Lower lobe of right lung (tissue), 2 donors: ENCODE results near the gene TYR. TPM values are rescaled to one million over a fixed set of nuclear protein-coding genes. Genes with fewer than 3 reads are reported as not detected.
A peak's percentile ranks its signal among the peaks of the same experiment; 100 is the strongest.
"Not testable (repeated sequence)": the region's sequence is repeated elsewhere in the genome, so short reads cannot be mapped to it uniquely, and the experiment has no call there.

ENCODE experiments used
- ATAC-seq, 2 donors: fragments of 200-7000 bp; cut with Tn5 transposase; one replicate each; pipeline ENCODE4 v1.9.1; 2020 to 2022; ENCODE audit warnings: mild to moderate bottlenecking in 2 of 2, moderate library complexity in 2 of 2
- DNase-seq: peaks from one replicate; pipeline ENCODE4 v3.0.0-alpha.2; 2020
- H3K27ac ChIP-seq: fragments of 200-600 bp; one replicate; pipeline ENCODE4 v1.8.0; 2022
- H3K27me3 ChIP-seq: fragments of 200-600 bp; one replicate; pipeline ENCODE4 v1.8.0; 2022; ENCODE audit warnings: low read depth
- H3K36me3 ChIP-seq: fragments of 200-600 bp; one replicate; pipeline ENCODE4 v1.8.0; 2022; ENCODE audit warnings: mild to moderate bottlenecking
- H3K4me1 ChIP-seq: fragments of 200-600 bp; one replicate; pipeline ENCODE4 v1.8.0; 2022
- H3K4me3 ChIP-seq: fragments of 200-600 bp; one replicate; pipeline ENCODE4 v1.8.0; 2022; ENCODE audit warnings: mild to moderate bottlenecking
- H3K9me3 ChIP-seq: fragments of 200-600 bp; one replicate; pipeline ENCODE4 v1.8.0; 2022
- CTCF ChIP-seq: fragments of 200-600 bp; IDR thresholded peaks from one replicate; pipeline ENCODE4 v1.8.0; 2022; ENCODE audit warnings: antibody characterized with exemption, mild to moderate bottlenecking
- intact Hi-C: fragments of 100-400 bp; cut with DNase I; formaldehyde crosslinking; loops from one replicate; pipeline ENCODE4 v1.11.0; 2022
- total RNA-seq: library from RNA; stranded (reverse); fragmentation: NEBNext Ultra II Directional; extraction: Animal tissue kit (Norgen Biotek cat#: 25700); gene quantifications from one replicate; pipeline ENCODE4 v1.2.1, GENCODE V29; 2021
- donor health status: DM: no; HTN: yes; CAD: no; lungs with severe emphysema.

The TYR gene
- total RNA-seq, 1 donor from 2014 or later = not detected

- Histone ChIP-seq H3K36me3 (no peaks in the 10 kb centered on the region), H3K27ac (no peak overlapping the region), H3K9me3 (no peaks in the 10 kb centered on the region), H3K27me3 (no peaks in the 10 kb centered on the region), H3K4me3 (peak overlapping the region; percentile 9), H3K4me1 (no peaks in the 10 kb centered on the region)
- DNase-seq (no peak), ATAC-seq (no peak)
- TF ChIP-seq CTCF = no peak
- intact Hi-C loops = no loop called here
These were observed 116.4 kb downstream of the TYR start for GRCh38 chr11:89293965-89294679.

- ATAC-seq, H3K4me3 ChIP-seq, DNase-seq, H3K27ac ChIP-seq, H3K9me3 ChIP-seq, H3K27me3 ChIP-seq, H3K4me1 ChIP-seq, H3K36me3 ChIP-seq, intact Hi-C loops: not testable (repeated sequence)
These were observed 117.3 kb downstream of the TYR start for GRCh38 chr11:89295023-89295422.

- H3K27ac ChIP-seq, H3K9me3 ChIP-seq, H3K4me1 ChIP-seq, H3K27me3 ChIP-seq, H3K4me3 ChIP-seq, ATAC-seq, H3K36me3 ChIP-seq, intact Hi-C loops, DNase-seq: not testable (repeated sequence)
These were observed 125.4 kb downstream of the TYR start for GRCh38 chr11:89303029-89303428.

- H3K9me3 ChIP-seq, H3K36me3 ChIP-seq, intact Hi-C loops, H3K27ac ChIP-seq, ATAC-seq, DNase-seq, H3K27me3 ChIP-seq, H3K4me3 ChIP-seq, H3K4me1 ChIP-seq: not testable (repeated sequence)
These were observed 130.6 kb downstream of the TYR start for GRCh38 chr11:89308272-89308671.

- H3K27ac ChIP-seq, DNase-seq, H3K9me3 ChIP-seq, intact Hi-C loops, H3K36me3 ChIP-seq, H3K4me3 ChIP-seq, H3K27me3 ChIP-seq, H3K4me1 ChIP-seq, ATAC-seq: not testable (repeated sequence)
These were observed 131.8 kb downstream of the TYR start for GRCh38 chr11:89309321-89309985.

- DNase-seq, H3K9me3 ChIP-seq, ATAC-seq, intact Hi-C loops, H3K4me1 ChIP-seq, H3K4me3 ChIP-seq, H3K27me3 ChIP-seq, H3K27ac ChIP-seq, H3K36me3 ChIP-seq: not testable (repeated sequence)
These were observed 132.9 kb downstream of the TYR start for GRCh38 chr11:89310607-89311006.

- TF ChIP-seq CTCF = no peak
- no peaks in the 10 kb centered on the region for H3K27me3 ChIP-seq
- no peak for ATAC-seq
- H3K27ac ChIP-seq = no peak overlapping the region
- no peak for DNase-seq
- H3K4me3 ChIP-seq = no peak overlapping the region
- H3K36me3 ChIP-seq = no peaks in the 10 kb centered on the region
- no peaks in the 10 kb centered on the region for H3K4me1 ChIP-seq
- intact Hi-C loops = no loop called here
- H3K9me3 ChIP-seq = no peaks in the 10 kb centered on the region
These were observed 143.7 kb downstream of the TYR start for GRCh38 chr11:89321401-89321800.

- Histone ChIP-seq H3K27ac (no peak overlapping the region), H3K27me3 (no peaks in the 10 kb centered on the region), H3K36me3 (no peaks in the 10 kb centered on the region), H3K9me3 (no peaks in the 10 kb centered on the region), H3K4me3 (no peak overlapping the region), H3K4me1 (no peaks in the 10 kb centered on the region)
- DNase-seq (no peak), ATAC-seq (no peak)
- intact Hi-C loops = no loop called here
- TF ChIP-seq CTCF = no peak
These were observed 150.2 kb downstream of the TYR start for GRCh38 chr11:89327885-89328284.

GRCh38 chr11:89331940-89332339 lies 154.3 kb downstream of the TYR start:
- H3K27me3 ChIP-seq, H3K4me3 ChIP-seq, H3K27ac ChIP-seq, ATAC-seq, H3K36me3 ChIP-seq, intact Hi-C loops, H3K9me3 ChIP-seq, H3K4me1 ChIP-seq, DNase-seq: not testable (repeated sequence)
